ENCODE data around the gene CISH. TPM values are rescaled to one million over a fixed set of nuclear protein-coding genes. Genes with fewer than 3 reads are reported as not detected.

CISH gene
- total RNA-seq, 1 donor: 1.4 TPM

- no peak for DNase-seq (ENCODE audit: low read depth)
- no peak for TF ChIP-seq CTCF (IDR thresholded peaks at IDR 0.05; ENCODE audit: insufficient read depth, low read length)
- no peak overlapping the region for H3K4me3 ChIP-seq (ENCODE audit: low read depth, low read length)
Observed at GRCh38 chr3:50656417-50657195, 45.0 kb upstream of the CISH start.

- no peak for DNase-seq (ENCODE audit: low read depth)
- TF ChIP-seq CTCF (IDR thresholded peaks at IDR 0.05; ENCODE audit: insufficient read depth, low read length): no peak
- H3K4me3 ChIP-seq (ENCODE audit: low read depth, low read length): no peak overlapping the region
Observed at GRCh38 chr3:50655009-50655830, 43.6 kb upstream of the CISH start.

GRCh38 chr3:50653937-50654595 is 42.5 kb upstream of the CISH start:
- H3K4me3 ChIP-seq (ENCODE audit: low read depth, low read length): no peak overlapping the region

GRCh38 chr3:50652709-50653108 is 41.1 kb upstream of the CISH start:
- TF ChIP-seq CTCF (IDR thresholded peaks at IDR 0.05; ENCODE audit: insufficient read depth, low read length): peak; percentile 31
- no peak overlapping the region for H3K4me3 ChIP-seq (ENCODE audit: low read depth, low read length)
- DNase-seq (ENCODE audit: low read depth): no peak

More at GRCh38 chr3:50653937-50654595, 42.5 kb upstream of the CISH start:
- no peak for TF ChIP-seq CTCF (IDR thresholded peaks at IDR 0.05; ENCODE audit: insufficient read depth, low read length)
- DNase-seq (ENCODE audit: low read depth): no peak

- no peak for DNase-seq (ENCODE audit: low read depth)
Observed at GRCh38 chr3:50651920-50652529, 40.5 kb upstream of the CISH start.

More at GRCh38 chr3:50651920-50652529, 40.5 kb upstream of the CISH start:
- no peak overlapping the region for H3K4me3 ChIP-seq (ENCODE audit: low read depth, low read length)
- TF ChIP-seq CTCF (IDR thresholded peaks at IDR 0.05; ENCODE audit: insufficient read depth, low read length): no peak
